ENCODE measurements around the gene CD38.

The CD38 gene

GRCh38 chr4:15870079-15870478 is 92.0 kb downstream of the CD38 start:
- DNase-seq, result no peak

DNA sequence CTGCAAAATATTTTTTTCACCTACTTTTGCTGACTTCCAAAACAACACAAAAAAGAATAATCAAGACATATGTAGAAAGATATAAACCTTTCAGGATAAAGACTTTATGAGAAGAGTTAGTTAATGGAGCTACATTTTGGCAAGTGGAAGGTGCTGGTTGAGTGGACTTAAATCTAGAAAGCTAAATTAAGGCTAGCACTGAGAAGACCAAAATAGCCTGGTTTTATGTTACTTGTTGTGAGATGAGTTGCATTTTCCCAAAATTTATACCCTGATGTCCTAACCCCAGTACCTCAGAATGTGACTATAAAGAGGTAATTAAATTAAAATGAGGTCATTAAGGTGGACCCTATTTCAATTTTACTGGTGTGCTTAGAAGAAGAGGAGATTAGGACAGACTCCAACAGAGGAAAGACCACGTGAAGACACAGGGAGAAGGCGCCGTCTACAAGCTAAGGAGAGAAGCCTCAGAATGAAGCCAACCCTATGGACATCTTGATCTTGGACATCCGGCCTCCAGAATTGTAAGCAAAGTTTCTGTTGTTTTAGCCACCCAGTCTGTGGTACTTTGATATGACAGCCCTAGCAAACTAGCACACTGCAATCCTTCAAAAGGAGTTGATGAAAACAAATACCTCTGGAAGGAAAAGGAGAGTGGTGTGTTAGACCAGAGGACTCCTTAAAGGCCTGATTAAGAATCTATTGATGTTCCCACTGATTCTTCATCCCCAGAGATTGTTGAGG is 93.0 kb downstream of the CD38 start:
- no peak for DNase-seq

GRCh38 chr4:15873117-15873516 is 95.0 kb downstream of the CD38 start:
- DNase-seq, result no peak

GRCh38 chr4:15874671-15875070 is 96.5 kb downstream of the CD38 start:
- no peak for DNase-seq

GRCh38 chr4:15875663-15876460 is 97.7 kb downstream of the CD38 start:
- DNase-seq, result no peak

DNA sequence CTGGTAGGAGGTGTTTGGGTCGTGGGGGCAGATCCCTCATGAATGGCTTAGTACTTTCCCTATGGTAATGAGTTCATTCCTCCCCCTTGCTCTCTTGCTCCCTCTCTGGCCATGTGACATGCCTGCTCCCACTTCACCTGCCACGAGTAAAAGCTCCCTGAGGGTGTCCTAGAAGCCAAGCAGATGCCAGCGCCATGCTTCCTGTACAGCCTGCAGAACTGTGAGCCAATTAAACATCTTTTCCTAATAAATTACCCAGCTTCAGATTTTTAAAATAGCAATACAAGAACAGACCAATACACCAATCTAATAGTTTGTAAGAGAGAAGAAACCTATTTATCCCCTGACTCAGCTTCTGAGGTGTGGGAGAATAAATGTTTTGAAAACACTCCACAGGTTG is 99.9 kb downstream of the CD38 start:
- DNase-seq, result no peak

- DNase-seq, result no peak
Measured at GRCh38 chr4:15881820-15882219, 103.7 kb downstream of the CD38 start.

- peak in 3 of 4 experiments; percentile 1 to 4 (median 2) for DNase-seq
Measured at GRCh38 chr4:15882675-15883086, 104.6 kb downstream of the CD38 start.

DNA sequence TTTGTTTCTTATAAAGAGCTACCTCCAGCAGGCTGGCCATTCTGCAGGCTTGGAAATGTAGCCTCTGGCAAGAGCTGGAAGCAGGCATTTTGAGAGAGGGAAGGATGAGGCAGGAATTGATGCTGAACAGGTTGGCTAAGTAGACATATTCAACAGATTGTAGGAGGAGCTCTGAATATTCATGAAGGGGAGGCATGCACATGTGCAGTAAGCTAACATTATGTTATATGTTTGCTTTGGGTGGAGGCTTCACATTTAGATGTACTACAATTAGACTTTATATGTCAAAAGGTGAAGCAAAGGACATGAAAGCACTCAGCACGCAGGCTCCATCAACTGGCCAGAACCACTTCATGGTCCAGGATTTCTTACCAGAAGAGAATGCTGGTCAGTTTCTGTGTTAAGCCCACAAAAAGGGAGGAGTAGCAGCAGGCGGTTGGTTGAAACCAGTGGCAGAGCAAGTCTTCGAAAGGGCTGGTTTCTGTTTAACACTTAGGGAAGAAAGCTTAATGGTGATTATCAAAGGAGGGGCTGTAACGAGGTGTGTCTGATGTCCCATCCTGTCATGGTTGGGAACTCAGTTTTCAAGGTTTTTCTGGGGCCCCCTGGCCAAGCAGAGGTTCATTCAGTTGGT is 105.6 kb downstream of the CD38 start:
- DNase-seq, result no peak

GRCh38 chr4:15884666-15885065 is 106.5 kb downstream of the CD38 start:
- no peak for DNase-seq

- no peak for DNase-seq
Measured at GRCh38 chr4:15885422-15885821, 107.3 kb downstream of the CD38 start.

GRCh38 chr4:15888515-15888914 is 110.4 kb downstream of the CD38 start:
- no peak for DNase-seq

DNA sequence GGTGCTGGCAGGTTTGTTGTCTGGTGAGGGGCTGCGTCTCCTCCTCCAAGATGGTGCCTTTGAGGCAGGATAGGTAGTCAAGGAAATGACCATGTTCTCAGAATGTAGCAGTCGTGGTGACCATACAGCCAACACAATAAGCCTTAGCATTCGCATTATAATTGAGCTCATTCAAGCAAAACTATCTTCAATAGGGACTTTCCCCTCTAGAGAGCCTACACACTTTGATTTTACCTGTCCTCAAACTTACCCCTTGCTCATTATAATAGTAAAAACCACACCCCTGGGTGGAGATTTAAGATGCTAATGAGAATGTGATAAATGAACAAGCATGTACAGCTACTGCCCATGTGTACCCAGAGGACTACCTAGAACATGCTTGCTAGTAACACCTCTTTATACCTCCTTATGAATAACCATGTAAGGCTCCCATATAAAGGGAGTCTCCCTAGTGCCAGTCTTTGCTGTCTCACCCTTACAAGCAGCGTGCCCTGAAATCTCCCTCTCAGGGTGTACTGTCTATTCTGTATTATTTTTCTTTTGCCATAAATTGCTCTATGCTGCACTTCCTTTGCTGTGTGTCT is 112.2 kb downstream of the CD38 start:
- no peak for DNase-seq

DNA sequence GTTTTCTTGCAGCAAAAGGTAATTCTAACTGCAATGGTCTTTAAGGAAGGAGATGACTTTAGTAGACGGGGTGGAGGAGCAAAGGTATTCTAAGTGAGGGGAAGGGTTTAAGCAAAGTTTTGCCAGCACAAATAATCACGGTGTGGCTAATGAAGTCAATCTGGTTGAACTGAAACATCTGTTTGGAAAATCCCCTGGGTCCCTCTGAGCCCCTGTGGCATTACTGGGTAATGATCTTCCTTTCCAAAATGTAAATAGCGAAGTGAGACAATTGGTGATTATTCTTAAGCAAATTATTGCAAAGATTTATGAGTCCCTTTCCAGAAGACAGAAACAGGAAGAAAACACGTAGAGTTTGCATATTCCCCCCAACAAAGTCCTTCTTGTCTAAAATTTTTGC is 113.2 kb downstream of the CD38 start:
- DNase-seq, result no peak

DNA sequence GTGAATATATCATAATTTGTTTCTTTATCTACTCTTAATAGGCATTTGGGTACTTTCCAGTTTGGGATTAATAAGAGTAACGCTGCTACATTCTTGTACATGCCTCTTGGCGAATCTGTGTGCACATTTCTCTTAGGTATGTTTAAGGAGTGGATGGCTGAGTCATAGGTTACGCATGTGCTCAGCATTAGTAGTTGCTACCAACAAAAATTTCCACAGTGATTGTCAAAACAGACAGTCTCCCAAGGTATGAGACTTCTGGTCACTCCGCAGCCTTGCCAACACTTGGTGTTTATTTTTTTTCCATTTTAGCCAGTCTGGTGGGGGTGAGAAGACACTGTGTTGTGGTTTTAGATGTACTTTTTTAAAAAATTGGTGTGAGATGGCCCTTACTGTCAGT is 115.8 kb downstream of the CD38 start:
- no peak for DNase-seq

DNA sequence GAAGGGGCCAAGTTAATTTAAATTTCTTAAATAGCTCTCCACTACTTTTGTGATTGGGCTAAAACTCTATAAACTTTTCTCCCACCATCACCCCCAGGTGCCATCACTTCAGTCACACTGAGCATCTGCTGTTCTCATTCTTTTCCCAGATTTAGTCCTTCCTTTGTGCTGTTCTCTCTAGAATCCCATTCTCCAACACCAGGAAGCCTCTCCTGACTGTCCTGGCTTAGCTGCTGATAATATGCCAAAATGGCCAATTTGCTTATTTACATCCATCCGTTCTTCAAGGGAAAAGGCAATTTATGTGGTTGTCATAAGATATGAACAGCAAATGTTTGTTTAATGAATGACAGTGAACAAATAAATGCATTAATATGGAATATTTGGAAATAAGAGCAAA is 116.3 kb downstream of the CD38 start:
- no peak for DNase-seq

DNA sequence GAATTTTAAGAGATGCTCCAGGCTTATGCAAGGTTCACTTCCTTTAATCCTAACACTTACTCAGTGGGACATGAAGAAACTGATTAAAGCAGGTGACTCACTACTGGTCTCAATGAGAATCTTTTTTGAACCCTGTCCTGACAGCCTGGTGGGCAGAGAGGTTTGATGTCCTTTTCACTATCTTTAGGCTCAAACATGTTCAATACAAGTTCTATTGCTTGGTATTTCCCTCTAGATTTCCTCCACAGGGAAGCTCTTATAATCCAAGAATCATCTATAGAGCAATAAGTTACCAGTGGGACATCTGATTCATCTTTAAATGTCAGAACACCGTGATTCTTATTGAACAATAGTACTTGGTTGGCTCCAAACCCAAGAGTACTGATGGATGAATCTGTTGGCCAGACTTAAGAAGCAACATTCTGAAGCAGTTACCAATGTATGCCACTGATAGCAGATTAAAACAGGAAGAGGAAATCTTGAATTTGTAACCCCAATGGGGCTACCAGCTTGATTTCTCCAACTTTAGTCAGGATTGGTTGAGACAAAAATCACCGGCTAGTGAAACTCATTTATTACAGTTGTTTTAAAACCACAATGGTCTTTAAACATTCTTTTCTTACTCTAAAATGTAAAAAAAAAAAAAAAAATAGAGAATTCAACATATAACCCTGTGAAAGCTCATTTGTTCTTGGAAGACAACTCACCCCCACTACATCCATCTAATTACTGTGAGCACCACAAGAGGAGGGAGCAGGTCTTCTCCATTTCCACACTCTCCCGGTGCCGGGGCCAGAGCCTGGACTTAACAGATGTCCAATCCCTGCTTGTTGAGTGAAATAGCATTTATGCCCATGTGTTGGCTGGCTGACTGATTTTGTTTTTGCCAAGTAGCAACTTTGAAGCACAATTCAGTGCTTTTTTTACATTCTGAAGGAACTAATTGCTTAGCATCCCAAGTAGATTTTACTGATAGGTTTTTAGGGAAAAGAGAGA is 117.1 kb downstream of the CD38 start:
- DNase-seq, result no peak

DNA sequence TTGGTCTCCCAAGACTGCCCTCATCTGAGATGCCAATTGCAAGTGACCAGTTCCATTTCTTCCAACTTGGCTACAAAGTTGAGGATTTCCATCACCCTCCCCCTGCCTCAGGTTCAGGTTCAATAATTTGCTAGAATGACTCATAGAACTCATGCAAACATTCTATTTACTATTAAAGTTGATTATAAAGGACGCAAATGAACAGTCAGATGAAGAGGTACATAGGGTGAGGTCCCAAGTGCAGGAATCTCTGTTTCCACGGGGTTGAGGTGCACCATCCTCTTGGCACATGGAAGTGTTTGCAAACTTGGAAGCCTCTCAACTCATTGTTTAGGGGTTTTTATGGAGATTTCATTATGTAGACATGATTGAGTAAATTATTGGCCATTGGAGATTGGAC is 119.4 kb downstream of the CD38 start:
- DNase-seq, result no peak

DNA sequence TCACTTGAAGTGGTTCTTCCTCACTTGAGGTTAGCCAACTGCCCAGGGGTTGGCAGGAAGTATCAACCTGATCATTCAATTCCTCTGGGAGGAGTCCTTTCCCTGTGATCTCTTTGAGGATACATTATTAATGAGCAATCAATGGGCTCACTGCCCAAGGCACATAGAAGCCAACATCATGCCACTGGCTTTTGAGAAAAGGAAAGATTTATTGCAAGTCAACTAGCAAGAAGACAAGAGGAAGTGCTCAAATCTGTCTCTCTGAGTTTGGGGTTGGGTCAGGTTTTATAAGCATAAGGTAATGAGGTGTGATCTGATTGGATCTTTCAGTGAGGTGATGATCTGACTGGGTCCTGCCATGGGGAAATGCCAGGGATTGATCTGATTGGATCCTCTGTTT is 120.8 kb downstream of the CD38 start:
- DNase-seq, result no peak

DNA sequence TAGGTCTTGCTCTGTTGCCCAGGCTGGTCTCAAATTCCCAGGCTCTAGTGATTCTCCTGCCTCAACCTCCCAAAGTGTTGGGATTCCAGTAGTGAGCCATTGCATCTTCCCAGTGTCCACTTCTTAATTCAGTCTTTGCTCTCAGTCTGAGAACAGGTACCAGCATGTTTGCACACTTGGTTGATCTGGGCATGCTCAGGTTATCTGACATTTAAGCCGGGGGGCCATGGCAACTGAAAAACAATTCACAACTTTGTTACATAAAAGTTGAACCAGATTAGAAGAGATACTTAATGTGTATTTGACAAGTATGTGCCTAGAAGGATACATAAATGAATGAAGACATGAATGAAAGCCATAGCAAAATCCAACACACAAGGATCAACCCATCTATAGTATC is 121.4 kb downstream of the CD38 start:
- no peak for DNase-seq

DNA sequence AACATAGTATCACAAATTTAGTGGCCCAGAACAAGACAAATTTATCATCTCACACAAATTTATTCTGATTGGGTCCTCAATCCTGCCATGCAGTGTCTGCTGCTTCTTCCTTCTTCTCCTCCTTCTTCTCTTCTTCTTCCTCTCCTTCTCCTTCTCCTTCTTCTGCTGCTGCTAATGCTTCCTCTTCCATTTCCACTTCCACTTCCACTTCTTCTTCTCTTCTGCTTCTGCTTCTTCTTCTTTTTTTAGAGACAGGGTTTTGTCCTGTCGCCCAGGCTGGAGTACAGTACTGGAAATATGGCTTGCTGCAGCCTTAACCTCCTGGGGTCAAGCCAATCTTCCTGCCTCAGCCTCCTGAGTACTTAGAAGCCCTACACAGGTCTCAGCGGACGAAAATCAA is 122.9 kb downstream of the CD38 start:
- no peak for DNase-seq

GRCh38 chr4:15901998-15902397 is 123.9 kb downstream of the CD38 start:
- DNase-seq, result no peak

Data from activated CD4-positive, CD25-positive, alpha-beta regulatory T cell (primary cell).